Lung (tissue), 12 donors: Measurements from ENCODE around the gene MT1X. TPM values are rescaled to one million over a fixed set of nuclear protein-coding genes. Genes with fewer than 3 reads are reported as not detected.

Source experiments
- ATAC-seq: fragments of 200-7000 bp; cut with Tn5 transposase; one replicate; pipeline ENCODE4 v1.9.1; 2020; ENCODE audit warnings: moderate number of reproducible peaks; ENCODE audit not compliant: insufficient read depth, low FRiP score
- DNase-seq, 3 donors: peaks; one replicate each; pipeline ENCODE4 v3.0.0-alpha.2; 2013 to 2017
- H3K27ac ChIP-seq, 2 donors: one replicate each; pipeline ENCODE4 v1.5.1; 2013; ENCODE audit warnings: mild to moderate bottlenecking in 2 of 2, moderate library complexity in 2 of 2, control low read depth in 1 of 2, inconsistent platforms in 1 of 2, low read depth in 1 of 2, low read length in 1 of 2
- H3K27me3 ChIP-seq, 3 donors: one replicate each; pipeline ENCODE4 v1.5.1; 2013; ENCODE audit warnings: low read length in 2 of 3; ENCODE audit not compliant: control insufficient read depth in 3 of 3, insufficient read depth in 3 of 3
- H3K36me3 ChIP-seq, 4 donors: one replicate each; pipeline ENCODE4 v1.5.1; 2013; ENCODE audit warnings: low read length in 4 of 4, mild to moderate bottlenecking in 1 of 4, moderate library complexity in 1 of 4; ENCODE audit not compliant: control insufficient read depth in 4 of 4, insufficient read depth in 4 of 4
- H3K4me1 ChIP-seq, 5 donors: one replicate each; pipeline ENCODE4 v1.5.1; 2013; ENCODE audit warnings: low read length in 5 of 5, mild to moderate bottlenecking in 2 of 5, moderate library complexity in 1 of 5; ENCODE audit not compliant: control insufficient read depth in 5 of 5, insufficient read depth in 5 of 5
- H3K4me3 ChIP-seq: one replicate; pipeline ENCODE4 v1.5.1; 2013; ENCODE audit warnings: mild to moderate bottlenecking, control low read depth, moderate library complexity
- H3K9ac ChIP-seq, 2 donors: one replicate each; pipeline ENCODE4 v1.5.1; 2013; ENCODE audit warnings: low read length in 2 of 2, control low read depth in 1 of 2; ENCODE audit not compliant: insufficient read depth in 1 of 2
- H3K9me3 ChIP-seq, 4 donors: one replicate each; pipeline ENCODE4 v1.5.1; 2013; ENCODE audit warnings: low read length in 3 of 4, mild to moderate bottlenecking in 1 of 4, moderate library complexity in 1 of 4; ENCODE audit not compliant: control insufficient read depth in 4 of 4, insufficient read depth in 3 of 4
- WGBS, 2 donors: extraction: QIAGEN DNeasy Blood & Tissue Kit; methylation state at CpG; one replicate each; pipeline ENCODE4 v1.1.7; 2013; 5-methylcytosine and 5-hydroxymethylcytosine counted together
- polyA plus RNA-seq, 2 donors: library from polyadenylated mRNA; stranded (reverse); fragments of 200-250 nt; gene quantifications; one replicate each; pipeline ENCODE4 v1.2.1, GENCODE V29; 2013
- total RNA-seq, 2 donors: library from RNA; depleted of rRNA in 1 of 2; stranded (reverse); fragments of >200 nt in 1 of 2; gene quantifications; one replicate each; pipeline ENCODE4 v1.2.1, GENCODE V29; 2014 to 2021
- TF ChIP-seq, protein P1 (sequence below): IDR thresholded peaks from 2 replicates; pipeline ENCODE4 v1.5.1; 2012; ENCODE audit warnings: mild to moderate bottlenecking; ENCODE audit errors: control extremely low read depth, extremely low read depth
- donor health status: control.
- donor health status: control.
- donor health status: Bipolar disorder and iron deficiency.
- donor health status: healthy.
- donor health status: DM: yes; HTN: yes; CAD: no.

Gene MT1X
- total and polyA plus RNA-seq, 4 donors = 39.3 to 989 (median 306) TPM

DNA sequence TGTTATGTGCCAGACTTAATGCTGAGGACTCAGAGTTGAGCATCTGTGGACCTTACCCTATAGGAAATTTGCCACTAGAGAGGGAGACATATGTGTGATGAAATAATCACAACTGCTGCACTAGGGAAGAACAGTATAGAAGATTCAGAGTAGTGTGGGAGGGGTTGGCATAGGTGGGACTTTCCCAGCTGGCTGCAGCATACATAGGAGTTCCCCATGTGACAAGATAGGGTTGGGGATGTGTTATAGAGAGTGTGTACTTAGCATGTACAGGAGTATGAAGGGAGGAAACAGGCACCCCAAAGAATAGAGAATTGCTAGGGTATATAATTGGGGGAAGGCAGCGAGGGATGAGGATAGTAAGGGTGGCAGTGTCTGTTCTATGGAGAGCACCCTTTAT lies 50.6 kb downstream of the MT1X start:
- Histone ChIP-seq H3K27ac (no peak overlapping the region), H3K9me3 (no peaks in the 10 kb centered on the region), H3K27me3 (no peaks in the 10 kb centered on the region), H3K36me3 (no peaks in the 10 kb centered on the region), H3K9ac (no peak overlapping the region), H3K4me1 (peaks cover 0 to 19% (median 9%) of the 10 kb centered on the region in 5 donors), H3K4me3 (no peak overlapping the region)
- ATAC-seq = no peak
- no peak for DNase-seq
- 96 to 97% methylated on average over 1 of the region's 1 CpG for WGBS, 2 donors
- TF ChIP-seq, protein P1, sequence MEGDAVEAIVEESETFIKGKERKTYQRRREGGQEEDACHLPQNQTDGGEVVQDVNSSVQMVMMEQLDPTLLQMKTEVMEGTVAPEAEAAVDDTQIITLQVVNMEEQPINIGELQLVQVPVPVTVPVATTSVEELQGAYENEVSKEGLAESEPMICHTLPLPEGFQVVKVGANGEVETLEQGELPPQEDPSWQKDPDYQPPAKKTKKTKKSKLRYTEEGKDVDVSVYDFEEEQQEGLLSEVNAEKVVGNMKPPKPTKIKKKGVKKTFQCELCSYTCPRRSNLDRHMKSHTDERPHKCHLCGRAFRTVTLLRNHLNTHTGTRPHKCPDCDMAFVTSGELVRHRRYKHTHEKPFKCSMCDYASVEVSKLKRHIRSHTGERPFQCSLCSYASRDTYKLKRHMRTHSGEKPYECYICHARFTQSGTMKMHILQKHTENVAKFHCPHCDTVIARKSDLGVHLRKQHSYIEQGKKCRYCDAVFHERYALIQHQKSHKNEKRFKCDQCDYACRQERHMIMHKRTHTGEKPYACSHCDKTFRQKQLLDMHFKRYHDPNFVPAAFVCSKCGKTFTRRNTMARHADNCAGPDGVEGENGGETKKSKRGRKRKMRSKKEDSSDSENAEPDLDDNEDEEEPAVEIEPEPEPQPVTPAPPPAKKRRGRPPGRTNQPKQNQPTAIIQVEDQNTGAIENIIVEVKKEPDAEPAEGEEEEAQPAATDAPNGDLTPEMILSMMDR = no peak

Other genes starting within 250 kb of the MT1X start
- 10 to 100 TPM; 84.8 to 91.0 TPM for gene NUDT21, start 231.1 kb upstream of the MT1X start, total RNA-seq
- 10 to 100 TPM; 30.9 to 36.1 TPM for gene NUDT21, start 231.1 kb upstream of the MT1X start, polyA plus RNA-seq
- gene OGFOD1, start 230.9 kb upstream of the MT1X start, total RNA-seq = 10 to 100 TPM; 32.4 to 36.1 TPM
- gene OGFOD1, start 230.9 kb upstream of the MT1X start, polyA plus RNA-seq = 10 to 100 TPM in 1 of 2 donors, 1 to 10 TPM in 1; 9.1 to 26.6 TPM
- 10 to 100 TPM; 37.5 to 70.0 TPM for gene BBS2, start 162.4 kb upstream of the MT1X start, total RNA-seq
- gene BBS2, start 162.4 kb upstream of the MT1X start, polyA plus RNA-seq = 10 to 100 TPM; 14.0 to 28.6 TPM
- gene MT4, start 117.4 kb upstream of the MT1X start, total RNA-seq = not detected
- not detected for gene MT4, start 117.4 kb upstream of the MT1X start, polyA plus RNA-seq
- gene MT3, start 92.9 kb upstream of the MT1X start, total RNA-seq = not detected
- 1 to 10 TPM; 1.3 to 4.4 TPM for gene MT3, start 92.9 kb upstream of the MT1X start, polyA plus RNA-seq
- gene MT2A, start 73.9 kb upstream of the MT1X start, total RNA-seq = 100 to 1,000 TPM in 1 of 2 donors, 10 to 100 TPM in 1; 17.6 to 521 TPM
- 1,000 to 10,000 TPM in 1 of 2 donors, 100 to 1,000 TPM in 1; 903 to 1,104 TPM for gene MT2A, start 73.9 kb upstream of the MT1X start, polyA plus RNA-seq
- gene MT1E, start 56.7 kb upstream of the MT1X start, total RNA-seq = 100 to 1,000 TPM in 1 of 2 donors, 10 to 100 TPM in 1; 22.1 to 251 TPM
- gene MT1E, start 56.7 kb upstream of the MT1X start, polyA plus RNA-seq = 100 to 1,000 TPM in 1 of 2 donors, 10 to 100 TPM in 1; 66.9 to 746 TPM
- 10 to 100 TPM in 1 of 2 donors, under 1 TPM in 1; 0.88 to 51.9 TPM for gene MT1M, start 49.8 kb upstream of the MT1X start, total RNA-seq
- gene MT1M, start 49.8 kb upstream of the MT1X start, polyA plus RNA-seq = 100 to 1,000 TPM in 1 of 2 donors, 10 to 100 TPM in 1; 35.2 to 251 TPM
- 10 to 100 TPM in 1 of 2 donors, 1 to 10 TPM in 1; 1.1 to 36.2 TPM for gene MT1A, start 43.8 kb upstream of the MT1X start, total RNA-seq
- gene MT1A, start 43.8 kb upstream of the MT1X start, polyA plus RNA-seq = 100 to 1,000 TPM in 1 of 2 donors, 10 to 100 TPM in 1; 66.7 to 438 TPM
- not detected for gene MT1B, start 30.6 kb upstream of the MT1X start, total RNA-seq
- gene MT1B, start 30.6 kb upstream of the MT1X start, polyA plus RNA-seq = not detected
- gene MT1F, start 24.5 kb upstream of the MT1X start, total RNA-seq = 10 to 100 TPM in 1 of 2 donors, 1 to 10 TPM in 1; 3.6 to 30.9 TPM
- gene MT1F, start 24.5 kb upstream of the MT1X start, polyA plus RNA-seq = 10 to 100 TPM; 10.9 to 42.0 TPM
- 10 to 100 TPM in 1 of 2 donors, 1 to 10 TPM in 1; 3.5 to 38.1 TPM for gene MT1G, start 14.4 kb upstream of the MT1X start, total RNA-seq
- 100 to 1,000 TPM; 118 to 140 TPM for gene MT1G, start 14.4 kb upstream of the MT1X start, polyA plus RNA-seq
- gene MT1H, start 12.7 kb upstream of the MT1X start, total RNA-seq = 1 to 10 TPM in 1 of 2 donors, not detected in 1; 4.4 TPM
- 10 to 100 TPM in 1 of 2 donors, 1 to 10 TPM in 1; 1.9 to 10.3 TPM for gene MT1H, start 12.7 kb upstream of the MT1X start, polyA plus RNA-seq
- 10 to 100 TPM; 58.5 to 59.9 TPM for gene NUP93, start 47.7 kb downstream of the MT1X start, total RNA-seq
- gene NUP93, start 47.7 kb downstream of the MT1X start, polyA plus RNA-seq = 10 to 100 TPM; 27.4 to 43.9 TPM
- gene SLC12A3, start 182.7 kb downstream of the MT1X start, total RNA-seq = not detected
- under 1 TPM; 0.04 to 0.07 TPM for gene SLC12A3, start 182.7 kb downstream of the MT1X start, polyA plus RNA-seq
- 100 to 1,000 TPM; 159 to 219 TPM for gene HERPUD1, start 249.7 kb downstream of the MT1X start, total RNA-seq
- gene HERPUD1, start 249.7 kb downstream of the MT1X start, polyA plus RNA-seq = 100 to 1,000 TPM in 1 of 2 donors, 10 to 100 TPM in 1; 70.5 to 128 TPM